Myometrial cell (primary cell): ENCODE data around the gene ZBTB42. TPM values are rescaled to one million over a fixed set of nuclear protein-coding genes. Genes with fewer than 3 reads are reported as not detected.

Experiments used
- total RNA-seq: library from RNA; depleted of rRNA; stranded (reverse); fragments of >200 nt; gene quantifications from 2 replicates; pipeline ENCODE4 v1.2.3, GENCODE V29; 2015

The ZBTB42 gene
- 1.6 and 2.3 TPM in 2 replicates for total RNA-seq

GRCh38 chr14:104800771-104801519 lies at the start of gene ZBTB42:
TSS of gene ZBTB42 (plus strand) at chr14:104801101. CDS start at chr14:104801198, 97 bp downstream.

GRCh38 chr14:104752735-104753527 lies 48.0 kb upstream of the ZBTB42 start, which contains the start of gene SIVA1:
TSS of gene SIVA1 (plus strand) at chr14:104753147. CDS start at chr14:104753202, 55 bp downstream.

GRCh38 chr14:104794993-104795780 lies 5.7 kb upstream of the ZBTB42 start, which contains the start of gene AKT1:
TSS of gene AKT1 (minus strand) at chr14:104795748. CDS start at chr14:104792643, 3,105 bp downstream.

Other genes starting within 250 kb of the ZBTB42 start
- not detected in 2 replicates for gene C14orf180, start 221.3 kb upstream of the ZBTB42 start, total RNA-seq
- 0.35 TPM in 1 of 2 replicates, not detected in the other for gene TMEM179, start 196.3 kb upstream of the ZBTB42 start, total RNA-seq
- 50.9 and 69.5 TPM in 2 replicates for gene INF2, start 111.5 kb upstream of the ZBTB42 start, total RNA-seq
- gene ADSS1, start 76.9 kb upstream of the ZBTB42 start, total RNA-seq, result 0.35 and 0.58 TPM in 2 replicates
- gene SIVA1, start 48.0 kb upstream of the ZBTB42 start, total RNA-seq, result 145 and 384 TPM in 2 replicates
- gene AKT1, start 5.4 kb upstream of the ZBTB42 start, total RNA-seq, result 160 and 169 TPM in 2 replicates
- gene CEP170B, start 64.2 kb downstream of the ZBTB42 start, total RNA-seq, result 19.6 and 21.4 TPM in 2 replicates
- gene PLD4, start 123.8 kb downstream of the ZBTB42 start, total RNA-seq, result not detected in 2 replicates
- 22.5 and 26.1 TPM in 2 replicates for gene AHNAK2, start 177.3 kb downstream of the ZBTB42 start, total RNA-seq
- gene CLBA1, start 184.7 kb downstream of the ZBTB42 start, total RNA-seq, result 5.2 and 8.3 TPM in 2 replicates
- gene CDCA4, start 220.0 kb downstream of the ZBTB42 start, total RNA-seq, result 20.5 and 22.7 TPM in 2 replicates